ENCODE measurements around the gene CASP9. TPM values are rescaled to one million over a fixed set of nuclear protein-coding genes. Genes with fewer than 3 reads are reported as not detected.

The CASP9 gene
- total and polyA plus RNA-seq, 8 donors, result 9.8 to 22.5 (median 19.1) TPM

DNA sequence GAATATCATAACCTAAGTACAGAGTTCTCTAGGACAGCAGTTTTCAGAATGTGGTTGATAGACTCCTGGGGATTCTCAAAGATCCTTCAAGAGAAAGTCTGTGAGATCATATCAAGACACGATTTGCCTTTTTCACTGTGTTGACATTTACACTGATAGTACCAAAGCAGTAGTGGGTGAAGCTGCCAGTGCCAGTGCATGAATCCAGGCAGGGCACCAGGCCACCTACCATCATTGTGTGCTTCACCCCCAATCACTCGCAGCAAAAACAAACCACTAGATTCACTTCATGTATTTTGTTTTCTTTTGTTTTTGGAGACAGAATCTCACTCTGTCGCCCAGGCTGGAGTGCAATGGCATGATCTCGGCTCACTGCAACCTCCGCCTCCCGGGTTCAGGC is 26.6 kb upstream of the CASP9 start:
- TF ChIP-seq, protein P1, sequence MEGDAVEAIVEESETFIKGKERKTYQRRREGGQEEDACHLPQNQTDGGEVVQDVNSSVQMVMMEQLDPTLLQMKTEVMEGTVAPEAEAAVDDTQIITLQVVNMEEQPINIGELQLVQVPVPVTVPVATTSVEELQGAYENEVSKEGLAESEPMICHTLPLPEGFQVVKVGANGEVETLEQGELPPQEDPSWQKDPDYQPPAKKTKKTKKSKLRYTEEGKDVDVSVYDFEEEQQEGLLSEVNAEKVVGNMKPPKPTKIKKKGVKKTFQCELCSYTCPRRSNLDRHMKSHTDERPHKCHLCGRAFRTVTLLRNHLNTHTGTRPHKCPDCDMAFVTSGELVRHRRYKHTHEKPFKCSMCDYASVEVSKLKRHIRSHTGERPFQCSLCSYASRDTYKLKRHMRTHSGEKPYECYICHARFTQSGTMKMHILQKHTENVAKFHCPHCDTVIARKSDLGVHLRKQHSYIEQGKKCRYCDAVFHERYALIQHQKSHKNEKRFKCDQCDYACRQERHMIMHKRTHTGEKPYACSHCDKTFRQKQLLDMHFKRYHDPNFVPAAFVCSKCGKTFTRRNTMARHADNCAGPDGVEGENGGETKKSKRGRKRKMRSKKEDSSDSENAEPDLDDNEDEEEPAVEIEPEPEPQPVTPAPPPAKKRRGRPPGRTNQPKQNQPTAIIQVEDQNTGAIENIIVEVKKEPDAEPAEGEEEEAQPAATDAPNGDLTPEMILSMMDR (IDR thresholded peaks at IDR 0.05), result no peak
- H3K4me3 ChIP-seq, result no peak overlapping the region
- H3K27me3 ChIP-seq, result no peaks in the 10 kb centered on the region
- peaks cover 0 to 87% of the 10 kb centered on the region in 2 donors for H3K36me3 ChIP-seq
- H3K27ac ChIP-seq, result no peak overlapping the region
- H3K9me3 ChIP-seq, result no peaks in the 10 kb centered on the region
- no peaks in the 10 kb centered on the region for H3K4me1 ChIP-seq
- no peak for ATAC-seq
- intact Hi-C loops (cut with DNase I), result no loop called here
- no peak for DNase-seq

DNA sequence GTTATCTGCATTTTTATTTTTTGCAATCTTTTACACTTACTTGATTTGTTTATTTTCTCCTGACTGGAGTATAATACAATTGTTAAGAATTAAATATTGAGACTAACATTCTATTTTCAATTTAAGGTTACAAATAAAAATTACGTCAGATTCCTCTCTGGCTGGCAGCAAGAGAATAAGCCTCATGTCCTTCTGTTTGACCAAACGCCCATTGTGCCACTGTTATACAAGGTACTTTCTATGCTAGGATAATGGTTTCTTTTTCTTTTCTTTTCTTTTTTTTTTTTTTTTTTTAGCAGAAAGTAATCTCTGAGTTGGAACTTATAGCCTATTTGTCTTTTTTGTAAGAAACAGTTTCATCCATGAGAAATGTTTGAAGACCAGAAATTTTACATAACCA is 22.6 kb upstream of the CASP9 start:
- Histone ChIP-seq H3K36me3 (peaks cover 0 to 95% of the 10 kb centered on the region in 2 donors), H3K27ac (no peak overlapping the region), H3K4me3 (no peak overlapping the region), H3K27me3 (no peaks in the 10 kb centered on the region), H3K9me3 (no peaks in the 10 kb centered on the region), H3K4me1 (no peaks in the 10 kb centered on the region)
- no peak for DNase-seq
- intact Hi-C loops (cut with DNase I), result no loop called here
- TF ChIP-seq, protein P1 (IDR thresholded peaks at IDR 0.05), result no peak
- ATAC-seq, result no peak

DNA sequence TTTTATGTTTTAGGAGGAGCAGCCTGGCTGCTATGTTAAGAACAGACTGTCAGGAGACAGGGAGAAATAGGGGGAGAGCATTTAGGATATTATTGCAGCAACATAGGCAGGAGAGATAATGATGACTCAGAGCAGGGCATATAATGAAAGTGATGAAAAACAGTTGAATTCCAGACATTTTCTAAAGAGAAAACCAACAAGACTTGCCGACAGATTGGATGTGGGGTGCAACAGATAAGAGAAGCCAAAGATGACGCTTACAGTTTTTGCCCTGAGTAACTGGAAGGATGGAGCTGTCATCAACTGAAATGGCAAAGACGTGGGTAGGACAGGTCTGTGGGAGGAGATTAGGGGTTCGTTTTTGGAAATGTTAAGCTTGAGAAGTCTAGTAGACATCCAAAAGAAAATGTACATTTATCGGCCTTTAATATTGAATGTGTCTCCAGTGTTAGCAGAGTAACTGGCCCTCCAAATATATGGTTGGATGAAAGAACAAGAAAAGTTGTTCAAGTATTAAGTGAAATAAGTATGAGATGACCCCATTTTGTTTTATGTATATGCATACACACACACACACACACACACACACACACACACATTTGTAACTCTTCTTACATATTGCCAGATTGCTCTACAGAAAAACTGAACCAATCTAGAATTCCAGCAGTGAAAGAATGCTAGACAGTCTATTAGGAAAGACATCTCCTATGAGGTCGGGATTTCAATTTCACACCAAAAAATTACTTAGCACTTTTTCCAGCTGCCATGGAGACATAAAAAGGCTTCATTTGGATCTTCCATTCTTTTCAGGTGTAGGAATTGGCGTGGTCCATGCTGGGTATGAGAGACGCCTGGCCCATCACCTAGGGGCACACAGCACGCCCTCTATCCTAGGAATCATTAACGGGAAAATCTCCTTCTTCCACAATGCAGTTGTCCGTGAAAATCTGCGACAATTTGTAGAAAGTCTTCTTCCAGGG is 19.9 kb upstream of the CASP9 start:
- TF ChIP-seq, protein P1 (IDR thresholded peaks at IDR 0.05), result no peak
- no peaks in the 10 kb centered on the region for H3K9me3 ChIP-seq
- H3K4me1 ChIP-seq, result no peaks in the 10 kb centered on the region
- H3K27me3 ChIP-seq, result no peaks in the 10 kb centered on the region
- no peak overlapping the region for H3K27ac ChIP-seq
- peaks cover 0 to 97% of the 10 kb centered on the region in 2 donors for H3K36me3 ChIP-seq
- no peak overlapping the region for H3K4me3 ChIP-seq
- DNase-seq, result no peak
- intact Hi-C loops (cut with DNase I), result no loop called here
- peak; percentile 29 for ATAC-seq

DNA sequence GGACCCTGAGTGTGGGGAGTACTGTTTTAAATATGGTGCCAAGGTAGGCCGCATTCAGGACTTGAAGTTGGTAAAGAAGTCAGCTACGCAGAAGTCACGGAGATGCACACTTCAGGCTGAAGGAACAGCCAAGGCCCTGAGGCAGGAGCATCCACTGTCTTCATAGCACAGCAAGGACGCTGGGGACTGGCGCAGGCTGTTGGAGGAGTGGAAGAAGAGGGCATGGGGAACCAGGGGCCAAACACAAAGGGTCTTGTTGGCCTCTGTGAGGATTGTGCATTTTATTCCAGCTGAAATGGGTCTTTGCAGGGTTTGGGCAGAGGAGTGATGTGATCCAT is 19.2 kb upstream of the CASP9 start:
- TF ChIP-seq, protein P1 (IDR thresholded peaks at IDR 0.05), result no peak
- Histone ChIP-seq H3K36me3 (peaks cover 0 to 97% of the 10 kb centered on the region in 2 donors), H3K9me3 (no peaks in the 10 kb centered on the region), H3K27ac (no peak overlapping the region), H3K27me3 (no peaks in the 10 kb centered on the region), H3K4me3 (no peak overlapping the region), H3K4me1 (no peaks in the 10 kb centered on the region)
- DNase-seq (no peak), ATAC-seq (no peak)
- intact Hi-C loops (cut with DNase I), result no loop called here

DNA sequence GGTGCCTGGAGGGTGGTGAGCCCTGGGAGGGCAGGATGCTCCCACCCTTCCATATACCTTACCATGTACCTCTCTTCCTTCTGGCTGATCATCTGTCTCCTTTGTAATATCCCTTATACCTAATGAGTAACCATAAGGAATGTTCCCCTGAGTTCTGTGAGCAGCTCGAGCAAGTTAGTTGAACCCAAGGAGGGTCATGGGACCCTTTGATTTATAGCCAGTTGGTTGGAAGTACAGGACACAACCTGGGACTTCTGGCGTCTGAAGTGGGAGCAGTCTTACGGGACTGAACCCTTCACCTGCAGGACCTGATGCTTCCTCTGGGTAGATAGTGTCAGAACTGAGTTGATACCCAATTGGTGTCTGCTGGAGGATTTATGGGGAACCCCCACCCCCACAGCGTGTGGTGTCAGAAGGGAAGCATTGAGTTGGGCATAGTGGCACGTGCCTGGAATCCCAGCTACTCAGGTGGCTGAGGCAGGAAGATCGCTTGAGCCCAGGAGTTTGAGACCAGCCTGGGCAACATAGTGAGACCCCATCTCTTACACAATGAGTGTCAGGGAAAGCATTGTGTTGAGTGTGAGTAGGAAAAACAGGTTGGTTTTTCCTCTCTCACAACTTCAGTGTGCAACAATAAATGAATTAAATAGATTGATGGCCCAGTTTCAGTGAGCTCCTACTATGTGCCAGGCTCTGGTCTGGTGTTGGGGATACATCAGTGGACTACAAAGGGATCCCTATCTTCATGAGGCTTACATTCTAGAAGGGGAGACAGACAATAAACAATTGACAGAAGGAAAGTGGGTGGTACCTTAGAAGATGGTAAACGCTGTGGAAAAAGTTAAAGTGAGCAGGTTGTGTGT is 18.6 kb upstream of the CASP9 start:
- TF ChIP-seq, protein P1 (IDR thresholded peaks at IDR 0.05), result no peak
- intact Hi-C loops (cut with DNase I), result no loop called here
- DNase-seq (no peak), ATAC-seq (no peak)
- Histone ChIP-seq H3K36me3 (peaks cover 0 to 97% of the 10 kb centered on the region in 2 donors), H3K27ac (no peak overlapping the region), H3K27me3 (no peaks in the 10 kb centered on the region), H3K4me3 (no peak overlapping the region), H3K4me1 (no peaks in the 10 kb centered on the region), H3K9me3 (no peaks in the 10 kb centered on the region)

All from left lung (tissue), 10 donors.